Inferior parietal cortex (tissue), 1 donor: ENCODE results near the gene SEPSECS.

ENCODE experiments used
- DNase-seq: peaks from one replicate; pipeline ENCODE4 v3.0.0-alpha.2; 2016; ENCODE audit errors: extremely low spot score

The SEPSECS gene

DNA sequence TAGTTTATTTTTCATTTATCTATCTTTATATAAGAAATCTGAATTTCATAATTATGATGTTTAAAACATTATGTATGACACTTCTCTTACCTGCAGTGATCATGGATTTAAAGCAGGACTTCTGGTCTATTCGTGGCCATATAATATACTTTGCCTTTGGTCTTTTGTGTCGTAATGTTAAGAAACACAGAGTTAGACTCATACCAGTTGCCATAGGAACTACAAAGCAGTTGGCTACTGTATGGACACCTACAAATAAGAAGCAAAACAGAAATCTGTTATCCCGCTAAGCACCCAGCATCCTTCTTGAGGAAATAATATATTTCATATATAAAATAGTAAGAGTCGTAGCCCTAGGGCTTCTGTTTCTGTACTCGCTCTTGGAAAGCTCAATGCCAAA lies 4.3 kb downstream of the SEPSECS start:
- DNase-seq = no peak

DNA sequence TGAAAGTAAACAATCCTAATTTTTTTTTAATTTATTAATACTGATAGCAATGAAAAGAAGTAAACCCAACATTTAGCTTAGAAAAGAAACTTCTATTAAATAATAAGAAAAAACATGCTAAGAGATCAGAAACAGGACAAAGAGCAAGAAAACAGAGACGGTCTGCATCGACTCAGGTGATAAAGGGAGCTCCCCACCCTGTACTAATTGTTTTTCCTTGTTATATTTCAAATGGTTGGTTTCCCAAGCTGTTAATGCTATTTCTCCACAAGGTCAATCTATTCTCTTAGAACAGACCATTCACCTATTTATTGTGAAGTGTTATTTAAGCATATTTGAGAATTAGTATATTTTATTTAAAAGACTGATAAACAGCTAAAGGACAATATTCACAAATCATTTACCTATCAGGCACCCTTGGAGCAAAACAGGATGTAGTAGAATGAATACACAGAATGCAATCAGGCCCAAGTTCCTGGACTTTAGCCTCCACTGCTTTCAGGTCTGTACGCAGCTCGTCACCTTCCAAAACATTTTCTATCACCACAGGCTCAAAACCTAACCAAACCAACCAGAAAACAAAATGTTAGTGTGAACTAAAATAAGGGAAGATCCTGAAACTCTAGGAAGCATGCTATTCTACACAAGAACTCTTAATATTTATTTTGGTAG lies 5.5 kb downstream of the SEPSECS start:
- no peak for DNase-seq

DNA sequence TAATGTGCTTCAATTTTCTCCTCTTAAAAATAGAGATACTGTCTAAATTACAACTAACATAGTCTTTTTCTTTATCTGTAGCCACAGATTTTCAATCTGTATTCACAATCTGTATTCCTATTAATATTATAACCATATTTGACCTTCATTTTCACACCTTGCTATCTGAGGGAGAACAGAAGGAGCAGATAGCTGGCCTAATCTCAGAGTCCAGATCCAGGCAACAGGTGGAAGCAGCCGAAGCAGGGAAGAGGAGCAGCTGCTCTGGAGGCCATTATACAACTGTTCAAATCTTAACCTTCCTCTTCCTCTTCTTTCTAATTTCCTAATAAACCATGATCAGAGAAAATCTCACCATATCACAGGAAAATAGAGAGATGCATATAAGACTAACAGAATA lies 14.2 kb downstream of the SEPSECS start:
- DNase-seq = no peak

DNA sequence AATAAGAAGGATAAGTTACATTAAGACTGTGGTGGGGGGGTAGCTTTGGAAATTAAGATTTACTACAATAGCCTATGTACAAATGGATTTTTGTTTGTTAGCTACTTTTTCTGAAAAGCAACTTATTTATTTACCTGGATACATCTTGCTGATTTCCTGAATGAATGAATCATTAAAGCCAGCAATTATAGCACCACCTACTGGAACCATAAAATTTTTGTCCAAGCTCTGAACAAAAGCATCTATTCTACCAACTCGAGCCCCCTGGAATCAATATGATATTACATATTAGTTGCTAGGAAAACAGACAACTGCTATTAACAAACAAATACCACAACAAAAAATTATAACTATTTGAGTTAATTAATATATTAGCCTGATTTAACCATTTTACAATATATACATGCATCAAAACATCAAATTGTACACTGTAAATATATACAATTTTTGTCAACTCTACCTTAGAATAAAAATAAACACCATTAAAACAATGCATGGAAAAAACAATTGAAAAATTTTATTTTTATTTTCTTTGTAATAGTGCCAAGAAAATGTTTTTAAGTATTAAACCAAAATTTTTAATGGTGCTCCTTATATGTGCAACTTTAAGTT lies 15.3 kb downstream of the SEPSECS start:
- peak; percentile 72 for DNase-seq

DNA sequence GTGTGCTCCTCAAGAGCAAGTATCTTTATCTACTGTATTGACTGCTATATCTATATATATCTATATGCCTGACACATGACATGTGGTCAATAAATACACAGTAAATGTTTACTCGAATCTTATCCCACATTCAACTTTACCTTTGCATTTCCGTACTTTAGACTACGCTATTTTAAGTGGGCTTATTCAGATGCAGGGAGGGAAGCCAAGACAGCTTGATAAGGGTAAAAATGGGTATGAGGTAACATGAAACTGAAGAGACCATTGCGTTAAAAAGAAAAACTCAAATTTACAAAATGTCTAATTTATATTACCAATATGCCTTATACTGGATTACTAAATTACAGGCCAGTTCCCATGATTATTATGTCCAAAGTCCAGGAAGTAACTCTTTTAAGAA lies 17.8 kb downstream of the SEPSECS start:
- no peak for DNase-seq

DNA sequence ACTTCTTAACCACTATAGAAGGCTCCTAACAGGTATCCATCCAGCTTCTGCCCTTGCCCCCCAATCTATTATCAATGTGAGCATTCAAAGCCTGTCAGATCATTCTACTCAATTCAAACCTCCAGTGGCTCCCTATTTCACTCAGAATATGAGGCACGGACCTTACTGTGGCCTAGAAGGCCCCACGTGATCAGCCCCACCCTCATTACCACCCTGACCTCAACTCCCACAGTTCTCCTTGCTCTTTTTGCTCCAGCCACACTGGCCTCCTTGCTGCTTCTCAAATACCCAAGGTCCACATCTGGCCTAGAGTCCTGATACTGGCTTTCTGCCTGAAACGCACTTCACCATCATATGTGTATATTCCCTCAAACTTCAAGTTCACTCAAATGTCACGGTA lies 18.7 kb downstream of the SEPSECS start:
- DNase-seq = no peak

DNA sequence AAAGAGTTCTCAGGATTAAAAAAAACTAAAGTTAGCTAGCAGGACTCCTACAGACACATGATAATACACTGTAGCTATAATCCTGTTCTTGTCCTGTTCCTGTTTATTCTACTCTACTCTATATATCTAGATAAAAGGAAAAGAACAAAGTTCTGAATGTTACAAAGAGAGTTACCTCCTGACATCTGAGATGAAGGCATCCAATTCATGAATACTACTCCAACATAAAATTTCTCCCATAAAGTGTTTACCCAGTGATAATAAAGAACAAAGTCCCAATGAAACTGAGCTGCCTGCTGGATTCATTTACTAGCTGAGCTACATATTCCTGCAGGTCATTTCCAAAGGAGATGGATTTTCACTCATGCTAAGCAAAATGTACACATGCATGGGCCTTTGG lies 27.1 kb downstream of the SEPSECS start:
- DNase-seq = no peak

DNA sequence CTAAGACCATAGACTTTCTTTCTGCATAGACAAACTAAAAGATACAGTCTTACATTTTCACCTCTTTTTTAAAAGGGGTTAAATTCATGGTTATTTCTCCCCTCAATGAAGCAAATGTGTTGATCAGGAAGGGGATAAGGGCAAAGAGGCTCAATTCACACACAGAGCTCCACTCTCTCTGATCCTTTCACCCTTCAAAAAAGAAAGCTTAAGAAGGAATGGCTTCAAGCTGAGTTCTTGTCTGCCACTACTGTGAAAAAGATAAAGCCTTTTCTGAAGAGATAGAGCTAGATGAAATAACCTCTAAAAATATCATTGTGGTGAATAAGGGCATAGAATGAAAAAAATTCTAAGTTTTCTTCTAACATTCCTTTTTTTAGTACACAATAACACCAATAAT lies 28.3 kb downstream of the SEPSECS start:
- no peak for DNase-seq

DNA sequence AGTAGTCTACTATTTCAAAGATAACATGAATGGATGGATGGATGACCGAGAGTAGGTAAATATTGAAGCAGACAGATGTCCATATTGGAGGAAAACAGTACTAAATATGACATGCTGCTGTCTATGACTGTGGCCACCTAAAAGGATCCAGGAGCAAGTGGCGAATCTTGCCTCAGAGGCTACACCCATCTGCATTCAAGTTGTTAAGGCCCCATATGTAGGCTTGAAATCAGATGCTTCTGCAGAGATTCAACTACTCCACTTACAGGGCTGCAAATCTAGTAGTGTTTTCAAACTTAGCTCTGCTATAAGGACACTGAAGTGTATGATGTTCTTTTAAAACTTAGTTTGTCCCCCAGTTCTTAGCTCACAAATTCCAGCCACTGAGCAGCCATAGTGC lies 28.9 kb downstream of the SEPSECS start:
- DNase-seq = no peak

DNA sequence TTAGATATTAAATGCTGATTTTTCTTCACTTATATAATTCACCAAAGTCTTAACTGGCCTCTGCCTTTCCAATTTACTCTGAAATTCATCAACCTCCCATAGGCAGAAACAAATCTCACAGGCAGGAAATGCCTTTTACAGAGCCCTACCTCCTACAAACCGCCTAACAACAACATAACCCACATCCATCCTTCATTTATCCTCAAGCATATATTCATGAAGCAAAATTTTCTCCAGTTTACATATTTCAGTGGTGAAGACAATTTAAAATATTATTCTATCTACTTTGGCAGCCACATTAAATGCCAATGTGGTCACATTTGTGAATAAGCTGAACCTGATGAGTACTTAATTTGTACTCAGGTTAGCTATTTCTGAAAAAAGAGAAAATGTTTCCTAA lies 30.3 kb downstream of the SEPSECS start:
- DNase-seq = no peak

DNA sequence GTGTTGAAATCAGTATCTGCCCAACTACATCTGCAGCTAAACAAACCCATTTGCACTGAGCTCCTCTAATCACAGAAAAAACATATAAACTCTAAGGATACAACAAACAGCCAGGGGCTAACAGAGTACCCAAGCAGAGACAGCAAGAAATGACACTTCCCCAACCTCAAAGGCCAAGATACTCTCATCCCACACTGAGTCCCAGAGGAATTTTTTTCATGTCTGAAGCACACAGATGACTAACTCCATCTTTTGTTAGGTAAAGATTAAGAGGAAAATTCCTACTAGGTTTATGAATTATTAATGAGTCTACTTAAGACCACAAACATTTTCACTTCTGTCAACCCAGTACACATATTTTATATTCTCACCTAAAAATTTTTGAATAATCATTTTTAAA lies 31.6 kb downstream of the SEPSECS start:
- no peak for DNase-seq

DNA sequence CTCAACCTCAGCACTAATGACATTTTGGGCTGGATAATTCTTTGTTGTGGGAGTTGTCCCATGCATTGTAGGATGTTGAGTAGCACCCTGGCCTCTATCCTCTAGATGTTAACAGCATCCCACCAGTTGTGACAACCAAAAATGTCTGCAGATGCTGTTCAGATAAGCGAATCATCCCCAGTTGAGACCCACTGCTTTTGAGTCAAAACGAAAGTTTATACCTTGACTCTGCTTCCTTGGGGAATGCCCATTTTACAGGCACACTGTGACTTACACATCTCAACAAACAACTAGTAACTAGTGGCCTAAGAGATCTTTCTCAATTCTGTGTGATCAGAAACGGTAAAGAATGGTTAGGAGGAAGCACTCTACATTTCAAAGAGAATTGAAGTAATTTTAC lies 37.0 kb downstream of the SEPSECS start:
- DNase-seq = no peak

DNA sequence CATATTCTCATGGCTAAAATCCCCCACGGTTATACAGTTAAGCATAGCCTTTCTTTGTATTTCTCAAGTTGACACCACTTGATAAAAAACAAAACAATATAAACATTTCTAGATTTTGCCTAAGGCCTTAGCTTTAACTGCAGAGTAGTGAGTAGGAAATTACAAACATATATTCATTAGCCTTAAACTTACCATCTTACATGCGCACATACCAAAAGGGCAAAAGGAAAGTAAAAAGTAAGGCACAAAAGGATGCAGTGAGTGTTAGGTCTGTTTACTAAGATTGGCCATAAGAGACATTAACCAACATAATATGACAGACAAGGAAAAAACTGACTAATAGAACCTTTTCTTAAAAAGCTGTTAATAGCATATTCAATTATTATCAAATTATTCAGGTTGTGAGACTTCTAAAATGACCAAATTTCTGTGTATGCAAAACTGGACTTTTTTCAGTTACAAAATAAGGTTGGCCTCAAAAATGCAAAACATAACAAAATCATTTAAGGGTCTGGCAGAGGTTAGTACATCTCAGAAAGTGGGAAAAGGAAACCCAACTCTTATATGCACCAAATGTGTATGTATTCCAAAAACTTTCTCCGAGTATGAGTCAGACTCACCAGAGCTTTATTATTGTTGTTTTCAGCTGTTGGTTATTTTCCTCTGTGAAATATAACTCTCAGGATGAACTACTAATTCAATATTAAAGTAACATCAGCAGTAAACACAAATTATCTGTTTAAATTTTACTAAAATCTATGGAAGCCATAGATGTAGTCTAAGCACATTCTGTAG lies 39.9 kb downstream of the SEPSECS start:
- no peak for DNase-seq

DNA sequence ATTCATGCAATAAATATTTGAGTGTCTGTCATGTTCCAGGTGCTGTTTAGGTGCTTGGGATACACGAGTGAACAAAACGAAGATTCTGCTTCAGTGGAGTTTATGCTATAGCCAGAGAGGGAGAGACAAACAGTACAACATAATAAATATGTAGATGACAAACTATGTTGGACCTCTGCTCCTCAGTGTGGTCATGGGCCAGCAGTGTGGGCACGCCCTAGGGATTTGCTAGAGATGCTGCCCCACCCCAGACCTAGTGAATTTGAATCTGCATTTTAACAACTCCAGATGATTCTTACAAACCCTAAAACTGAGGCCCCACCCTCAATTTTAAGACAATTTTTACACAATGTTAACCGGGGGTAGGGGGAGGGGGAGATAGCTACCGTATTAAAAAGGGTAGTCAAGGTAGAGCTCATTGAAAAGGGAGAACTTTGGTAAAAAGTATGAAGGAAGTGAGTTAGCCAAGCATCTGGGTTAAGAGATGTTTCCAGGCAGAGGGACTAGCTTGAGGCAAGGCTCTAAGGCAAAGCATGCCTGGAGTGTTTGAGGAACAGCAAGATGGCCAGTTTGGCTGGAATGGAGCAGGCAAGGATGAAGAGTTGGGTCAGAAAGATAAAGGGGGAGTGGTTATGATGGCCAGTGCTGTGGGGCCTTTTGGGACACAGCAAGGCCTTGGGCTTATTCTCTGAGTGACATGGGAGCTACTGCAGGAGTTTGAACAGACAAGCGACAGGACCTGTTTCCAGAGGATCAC lies 42.4 kb downstream of the SEPSECS start:
- no peak for DNase-seq

DNA sequence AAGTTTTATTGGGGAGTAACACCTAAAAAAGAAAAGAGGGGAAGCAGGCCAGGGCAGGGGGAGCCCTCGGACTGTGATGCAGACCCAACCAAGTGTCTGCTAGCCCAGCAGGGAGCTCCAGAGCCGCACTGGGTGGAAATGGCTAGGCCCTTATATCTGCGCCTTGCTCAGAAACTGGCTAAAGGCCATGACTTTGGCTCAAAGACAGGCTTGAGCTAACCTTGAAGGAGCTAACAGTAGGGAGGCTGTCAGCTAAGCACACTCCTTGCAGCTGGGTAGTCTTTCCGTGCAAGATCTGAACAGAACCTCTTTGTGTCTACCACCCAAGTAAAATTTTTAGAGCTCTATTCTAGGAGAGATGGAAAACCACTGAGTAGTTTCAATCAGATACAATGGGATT lies 43.0 kb downstream of the SEPSECS start:
- DNase-seq = no peak

DNA sequence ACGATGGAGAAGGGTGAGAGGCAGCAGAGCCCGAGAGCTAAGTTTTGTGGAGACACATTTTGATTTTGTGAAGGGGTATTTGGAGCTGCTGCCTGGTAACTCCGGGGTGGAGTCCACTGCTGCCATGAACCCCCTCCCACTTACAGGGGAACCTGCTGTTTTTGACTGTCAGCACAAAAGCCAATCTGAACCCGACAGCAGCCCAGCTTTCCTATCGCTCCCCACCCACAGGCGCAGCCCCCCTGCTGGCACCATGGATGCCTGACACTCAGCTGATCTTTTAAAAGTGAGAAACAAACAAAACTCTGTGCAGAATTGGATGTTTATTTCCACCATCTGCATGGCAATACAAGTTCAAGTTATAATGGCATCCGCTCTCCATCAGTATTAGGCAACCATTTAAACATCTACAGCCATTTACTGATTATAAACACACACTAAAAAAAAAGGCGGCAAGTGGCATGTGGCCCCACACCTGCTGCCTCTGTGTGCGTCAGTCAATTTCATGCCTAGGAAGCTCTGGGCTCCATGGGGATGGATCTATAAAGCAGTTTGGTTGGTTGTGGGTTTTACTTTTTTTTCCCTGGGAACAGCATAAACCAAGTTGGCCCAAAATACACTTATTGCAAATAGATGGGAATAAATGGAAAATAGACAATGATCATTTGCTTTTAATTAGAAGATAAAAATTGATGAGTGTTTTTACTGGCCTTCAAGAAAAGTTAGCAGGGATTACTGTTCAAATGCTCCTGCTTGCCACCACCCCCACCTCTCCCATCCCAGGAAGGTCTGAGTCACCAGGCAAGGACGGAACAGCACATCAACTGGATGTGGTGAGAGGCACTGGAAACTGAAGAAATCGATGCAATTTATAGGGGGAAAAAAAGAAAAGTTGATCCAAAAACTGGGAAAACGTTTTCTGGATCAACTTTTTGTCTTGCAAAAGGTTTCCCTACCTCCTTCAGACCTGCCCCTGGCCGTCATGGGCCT lies 46.0 kb downstream of the SEPSECS start:
- DNase-seq = no peak

DNA sequence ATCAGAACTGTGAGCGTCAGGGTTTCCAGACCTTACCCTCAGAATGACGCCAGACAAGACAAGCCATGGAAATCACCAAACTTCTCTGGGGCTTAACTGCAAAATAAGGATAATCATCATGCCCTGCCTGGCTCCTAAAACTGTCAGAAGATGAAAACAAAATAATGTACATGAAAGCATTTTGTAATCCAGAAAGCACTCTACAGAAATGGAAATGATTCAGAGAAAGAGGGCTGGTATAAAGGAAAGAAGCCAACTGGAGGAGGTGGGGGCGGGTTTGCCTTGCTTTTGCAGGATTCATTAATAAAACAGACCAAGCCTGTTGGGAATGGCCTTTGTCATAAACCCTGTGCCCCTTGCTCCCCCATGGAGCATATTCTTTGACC lies 47.3 kb downstream of the SEPSECS start:
- no peak for DNase-seq

DNA sequence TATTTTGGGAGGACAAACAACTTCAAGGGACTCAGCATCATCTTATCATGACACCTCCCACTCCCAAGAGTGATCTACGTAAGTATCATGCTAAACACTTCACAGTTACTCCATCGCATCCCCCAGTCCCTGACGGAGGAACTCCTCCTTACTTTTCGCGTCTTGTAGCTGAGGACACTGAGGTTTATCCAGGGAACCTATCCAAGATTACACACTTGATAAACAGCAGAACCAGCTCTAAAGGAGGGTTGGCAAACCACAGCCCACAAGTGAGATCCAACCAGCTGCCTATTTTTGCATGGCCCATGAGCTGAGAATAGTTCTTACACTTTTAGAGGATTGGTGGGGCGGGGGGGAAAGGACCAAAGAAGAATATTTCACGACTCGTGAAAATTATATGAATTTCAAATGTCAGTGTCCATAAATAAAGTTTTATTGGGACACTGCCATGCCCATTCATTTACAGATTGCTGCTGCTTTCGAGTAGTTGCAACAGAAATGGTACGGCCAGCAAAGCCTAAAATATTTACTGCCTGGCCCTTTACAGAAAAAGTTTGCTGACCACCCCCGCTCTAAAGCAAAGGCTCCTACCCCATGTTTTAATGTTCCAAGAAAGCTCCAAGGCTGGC lies 47.8 kb downstream of the SEPSECS start:
- peak; percentile 36 for DNase-seq

DNA sequence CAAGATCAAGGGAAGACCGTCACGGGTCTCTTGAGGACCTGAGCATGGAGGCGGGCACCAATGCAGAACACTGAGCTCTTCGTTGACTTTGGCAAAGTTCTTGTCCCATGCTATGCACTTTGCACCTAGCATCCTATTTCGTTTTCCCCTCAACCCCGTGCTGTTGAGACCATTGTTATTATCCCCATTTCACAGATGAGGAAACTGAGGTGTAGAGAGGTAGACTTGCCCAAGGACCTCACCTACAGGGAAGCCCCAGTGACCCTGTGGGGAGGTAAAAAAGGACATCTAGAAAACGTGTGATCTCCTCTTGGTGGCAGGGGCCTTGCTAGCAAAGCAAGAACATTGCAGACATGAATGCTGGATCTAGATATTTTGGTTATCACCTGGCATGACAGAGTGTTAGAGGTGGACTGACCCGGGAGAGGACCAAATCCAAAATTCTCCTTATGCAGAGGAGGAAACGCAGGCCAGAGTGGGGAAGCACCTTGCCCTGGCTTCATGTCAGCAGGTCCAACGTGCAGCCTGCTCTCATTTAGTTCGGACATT lies 48.5 kb downstream of the SEPSECS start:
- DNase-seq = no peak

DNA sequence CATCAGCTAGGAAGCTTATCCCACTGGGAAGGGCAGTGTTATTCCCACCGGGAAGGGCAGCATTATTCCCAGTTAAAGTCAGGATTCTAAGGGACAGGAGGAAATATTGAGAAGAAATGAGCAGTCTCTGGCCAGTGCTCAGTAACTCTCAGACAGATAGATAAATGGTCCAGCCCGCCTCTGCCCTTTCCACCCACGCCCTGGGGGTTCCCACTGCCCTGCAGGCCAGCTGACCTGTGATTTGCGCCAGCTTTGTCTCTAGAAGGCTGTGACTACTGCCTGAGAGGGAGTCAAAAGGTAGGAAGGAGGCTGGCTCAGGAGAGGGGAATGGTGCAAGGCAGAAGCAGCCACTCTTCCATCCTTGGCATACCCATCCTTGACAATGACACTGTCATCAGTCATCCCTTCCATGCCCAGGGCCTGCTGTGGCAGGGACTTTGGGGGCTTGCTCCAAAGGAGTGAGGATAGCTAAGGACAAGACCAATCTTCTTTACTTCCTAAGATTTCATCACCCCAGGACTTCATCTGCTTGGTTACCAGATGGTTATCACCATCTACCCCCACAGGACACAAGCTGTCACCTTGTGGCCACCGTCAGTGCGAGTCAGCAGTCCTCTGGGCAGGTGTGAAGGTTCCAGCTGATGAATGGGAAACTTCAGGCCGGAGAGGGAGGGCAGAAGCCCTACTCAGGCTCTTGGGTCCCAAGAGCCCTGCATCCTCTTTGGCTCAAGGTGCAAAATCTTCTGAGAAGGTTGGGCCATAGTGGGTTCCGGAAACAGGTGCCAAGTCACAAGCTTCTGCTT lies 49.5 kb downstream of the SEPSECS start:
- no peak for DNase-seq
